Endothelial cell (in vitro differentiated cells): ENCODE data around the gene TPST1. TPM values are rescaled to one million over a fixed set of nuclear protein-coding genes. Genes with fewer than 3 reads are reported as not detected.

Source experiments
- DNase-seq: peaks from one replicate; pipeline ENCODE4 v3.0.0; 2021; ENCODE audit warnings: low spot score
- H3K27ac Mint-ChIP-seq: one replicate; pipeline ENCODE4 v1.8.0; 2021; ENCODE audit warnings: mixed read lengths, inconsistent platforms; ENCODE audit not compliant: unreplicated experiment
- H3K27me3 Mint-ChIP-seq: one replicate; pipeline ENCODE4 v1.8.0; 2021; ENCODE audit warnings: mild to moderate bottlenecking, moderate library complexity, mixed read lengths, inconsistent platforms; ENCODE audit not compliant: unreplicated experiment
- H3K36me3 Mint-ChIP-seq: one replicate; pipeline ENCODE4 v1.8.0; 2021; ENCODE audit warnings: mild to moderate bottlenecking, low read depth, mixed read lengths, inconsistent platforms; ENCODE audit not compliant: unreplicated experiment
- H3K4me1 Mint-ChIP-seq: one replicate; pipeline ENCODE4 v1.8.0; 2021; ENCODE audit warnings: mild to moderate bottlenecking, mixed read lengths, inconsistent platforms; ENCODE audit not compliant: unreplicated experiment
- H3K4me3 Mint-ChIP-seq: one replicate; pipeline ENCODE4 v1.8.0; 2021; ENCODE audit warnings: mild to moderate bottlenecking, mixed read lengths, inconsistent platforms; ENCODE audit not compliant: unreplicated experiment
- H3K9me3 Mint-ChIP-seq: one replicate; pipeline ENCODE4 v1.8.0; 2021; ENCODE audit warnings: mixed read lengths, inconsistent platforms; ENCODE audit not compliant: unreplicated experiment
- CTCF ChIP-seq: fragments of 200-600 bp; sonication (generic); IDR thresholded peaks from one replicate; pipeline ENCODE4 v1.5.0; 2021; ENCODE audit warnings: antibody characterized with exemption; ENCODE audit not compliant: unreplicated experiment
- total RNA-seq: library from RNA; stranded (reverse); fragmentation: NEBNext Ultra II Directional; extraction: Animal tissue kit (Norgen Biotek cat#: 25700); gene quantifications from one replicate; pipeline ENCODE4 v1.2.1, GENCODE V29; 2021; ENCODE audit not compliant: unreplicated experiment

The TPST1 gene
- total RNA-seq, 1 donor from 2014 or later: 17.7 TPM

DNA sequence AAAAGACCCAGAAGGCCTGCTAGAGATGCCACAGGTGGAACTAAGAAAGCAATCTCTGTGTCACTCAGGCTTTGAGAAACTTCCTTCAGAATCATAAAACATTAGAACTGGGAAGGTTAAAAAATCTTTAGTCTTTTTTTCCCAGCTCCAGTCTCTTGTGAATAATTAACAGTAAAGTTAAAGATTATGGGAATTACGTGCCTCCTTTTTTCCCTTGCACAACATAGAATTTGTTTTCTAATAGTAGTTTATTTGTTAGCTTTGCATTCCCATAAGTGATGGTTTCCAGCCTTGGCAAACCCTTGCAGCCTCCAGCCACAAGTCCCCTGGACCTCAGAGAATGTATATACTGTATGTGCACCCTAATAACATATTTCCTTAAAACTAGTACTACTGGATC is 128.3 kb downstream of the TPST1 start:
- H3K27me3 Mint-ChIP-seq: no peaks in the 10 kb centered on the region
- no peak overlapping the region for H3K27ac Mint-ChIP-seq
- H3K4me3 Mint-ChIP-seq: no peak overlapping the region
- no peak for TF ChIP-seq CTCF
- peaks cover 4% of the 10 kb centered on the region for H3K36me3 Mint-ChIP-seq
- H3K9me3 Mint-ChIP-seq: peaks cover 8% of the 10 kb centered on the region
- H3K4me1 Mint-ChIP-seq: peaks cover 6% of the 10 kb centered on the region
- no peak for DNase-seq

DNA sequence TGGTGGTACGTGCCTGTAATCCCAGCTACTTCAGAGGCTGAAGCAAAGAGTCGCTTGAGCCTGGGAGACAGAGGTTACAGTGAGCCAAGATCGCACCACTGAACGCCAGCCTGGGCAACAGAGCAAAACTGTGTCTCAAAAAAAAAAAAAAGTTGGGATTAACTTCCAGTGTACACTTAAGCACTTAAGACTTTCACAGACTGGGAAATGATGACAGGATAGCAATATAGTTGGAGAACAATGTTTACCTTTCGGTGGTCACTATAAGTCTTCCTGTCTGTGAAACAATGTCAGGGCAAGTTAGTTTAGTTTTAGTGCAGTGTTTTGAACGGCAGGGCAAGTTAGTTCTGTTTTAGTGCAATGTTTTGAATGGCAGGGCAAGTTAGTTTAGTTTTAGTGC is 130.2 kb downstream of the TPST1 start:
- no peak overlapping the region for H3K27ac Mint-ChIP-seq
- H3K4me3 Mint-ChIP-seq: no peak overlapping the region
- peaks cover 6% of the 10 kb centered on the region for H3K4me1 Mint-ChIP-seq
- no peak for TF ChIP-seq CTCF
- DNase-seq: no peak
- H3K27me3 Mint-ChIP-seq: no peaks in the 10 kb centered on the region
- H3K9me3 Mint-ChIP-seq: peaks cover 8% of the 10 kb centered on the region
- H3K36me3 Mint-ChIP-seq: peaks cover 5% of the 10 kb centered on the region

DNA sequence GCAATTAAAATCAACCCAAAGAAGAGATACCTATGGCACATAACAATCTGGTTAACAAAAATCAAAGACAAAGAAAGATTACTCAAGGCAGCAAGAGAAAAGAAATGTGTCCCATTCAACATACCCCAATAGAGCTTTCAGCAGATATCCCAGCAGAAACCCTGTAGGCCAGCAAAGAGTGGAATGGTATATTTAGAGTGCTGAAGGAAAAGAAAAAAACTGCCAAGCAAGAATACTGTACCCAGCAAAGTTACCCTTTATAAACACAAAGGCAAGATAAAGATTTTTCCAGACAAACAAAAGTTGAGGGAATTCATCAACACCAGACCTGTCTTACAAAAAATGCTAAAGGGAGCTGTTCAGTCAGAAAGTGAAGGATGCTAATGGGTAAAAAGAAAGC is 131.6 kb downstream of the TPST1 start:
- DNase-seq: no peak
- no peak for TF ChIP-seq CTCF
- peaks cover 6% of the 10 kb centered on the region for H3K4me1 Mint-ChIP-seq
- H3K27ac Mint-ChIP-seq: no peak overlapping the region
- H3K36me3 Mint-ChIP-seq: peaks cover 7% of the 10 kb centered on the region
- peaks cover 1% of the 10 kb centered on the region for H3K27me3 Mint-ChIP-seq
- no peak overlapping the region for H3K4me3 Mint-ChIP-seq
- peaks cover 8% of the 10 kb centered on the region for H3K9me3 Mint-ChIP-seq

DNA sequence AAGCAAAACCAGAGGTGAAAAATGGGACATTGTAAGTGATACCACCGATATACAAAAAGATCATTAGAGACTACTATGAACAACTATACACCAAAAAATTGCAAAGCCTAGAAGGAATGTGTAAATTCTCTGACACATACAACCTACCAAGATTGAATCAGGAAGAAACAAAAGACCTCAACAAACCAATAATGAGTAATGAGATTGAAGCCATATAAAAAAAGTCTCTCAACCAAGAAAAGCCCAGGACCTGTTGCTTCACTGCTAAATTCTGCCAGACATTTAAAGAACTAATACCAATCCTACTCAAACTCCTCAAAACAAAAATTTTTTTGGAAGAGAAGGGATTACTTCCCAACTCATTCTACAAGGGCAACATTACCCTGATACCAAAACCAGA is 134.0 kb downstream of the TPST1 start:
- no peak overlapping the region for H3K27ac Mint-ChIP-seq
- H3K4me1 Mint-ChIP-seq: peaks cover 6% of the 10 kb centered on the region
- H3K9me3 Mint-ChIP-seq: peaks cover 8% of the 10 kb centered on the region
- peaks cover 7% of the 10 kb centered on the region for H3K36me3 Mint-ChIP-seq
- DNase-seq: no peak
- no peak for TF ChIP-seq CTCF
- no peak overlapping the region for H3K4me3 Mint-ChIP-seq
- H3K27me3 Mint-ChIP-seq: peaks cover 1% of the 10 kb centered on the region

- DNase-seq: no peak
- H3K27me3 Mint-ChIP-seq: peaks cover 4% of the 10 kb centered on the region
- no peak overlapping the region for H3K4me3 Mint-ChIP-seq
- no peak for TF ChIP-seq CTCF
- H3K36me3 Mint-ChIP-seq: peaks cover 3% of the 10 kb centered on the region
- H3K27ac Mint-ChIP-seq: no peak overlapping the region
- H3K4me1 Mint-ChIP-seq: no peaks in the 10 kb centered on the region
- no peaks in the 10 kb centered on the region for H3K9me3 Mint-ChIP-seq
Measured at GRCh38 chr7:66344166-66344565, 139.0 kb downstream of the TPST1 start.
